ENCODE data around the gene TJP3. TPM values are rescaled to one million over a fixed set of nuclear protein-coding genes. Genes with fewer than 3 reads are reported as not detected.

Gene TJP3, protein sequence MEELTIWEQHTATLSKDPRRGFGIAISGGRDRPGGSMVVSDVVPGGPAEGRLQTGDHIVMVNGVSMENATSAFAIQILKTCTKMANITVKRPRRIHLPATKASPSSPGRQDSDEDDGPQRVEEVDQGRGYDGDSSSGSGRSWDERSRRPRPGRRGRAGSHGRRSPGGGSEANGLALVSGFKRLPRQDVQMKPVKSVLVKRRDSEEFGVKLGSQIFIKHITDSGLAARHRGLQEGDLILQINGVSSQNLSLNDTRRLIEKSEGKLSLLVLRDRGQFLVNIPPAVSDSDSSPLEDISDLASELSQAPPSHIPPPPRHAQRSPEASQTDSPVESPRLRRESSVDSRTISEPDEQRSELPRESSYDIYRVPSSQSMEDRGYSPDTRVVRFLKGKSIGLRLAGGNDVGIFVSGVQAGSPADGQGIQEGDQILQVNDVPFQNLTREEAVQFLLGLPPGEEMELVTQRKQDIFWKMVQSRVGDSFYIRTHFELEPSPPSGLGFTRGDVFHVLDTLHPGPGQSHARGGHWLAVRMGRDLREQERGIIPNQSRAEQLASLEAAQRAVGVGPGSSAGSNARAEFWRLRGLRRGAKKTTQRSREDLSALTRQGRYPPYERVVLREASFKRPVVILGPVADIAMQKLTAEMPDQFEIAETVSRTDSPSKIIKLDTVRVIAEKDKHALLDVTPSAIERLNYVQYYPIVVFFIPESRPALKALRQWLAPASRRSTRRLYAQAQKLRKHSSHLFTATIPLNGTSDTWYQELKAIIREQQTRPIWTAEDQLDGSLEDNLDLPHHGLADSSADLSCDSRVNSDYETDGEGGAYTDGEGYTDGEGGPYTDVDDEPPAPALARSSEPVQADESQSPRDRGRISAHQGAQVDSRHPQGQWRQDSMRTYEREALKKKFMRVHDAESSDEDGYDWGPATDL
- 100 to 1,000 TPM in 1 of 2 donors, 10 to 100 TPM in 1; 44.5 to 118 TPM for polyA plus RNA-seq

DNA sequence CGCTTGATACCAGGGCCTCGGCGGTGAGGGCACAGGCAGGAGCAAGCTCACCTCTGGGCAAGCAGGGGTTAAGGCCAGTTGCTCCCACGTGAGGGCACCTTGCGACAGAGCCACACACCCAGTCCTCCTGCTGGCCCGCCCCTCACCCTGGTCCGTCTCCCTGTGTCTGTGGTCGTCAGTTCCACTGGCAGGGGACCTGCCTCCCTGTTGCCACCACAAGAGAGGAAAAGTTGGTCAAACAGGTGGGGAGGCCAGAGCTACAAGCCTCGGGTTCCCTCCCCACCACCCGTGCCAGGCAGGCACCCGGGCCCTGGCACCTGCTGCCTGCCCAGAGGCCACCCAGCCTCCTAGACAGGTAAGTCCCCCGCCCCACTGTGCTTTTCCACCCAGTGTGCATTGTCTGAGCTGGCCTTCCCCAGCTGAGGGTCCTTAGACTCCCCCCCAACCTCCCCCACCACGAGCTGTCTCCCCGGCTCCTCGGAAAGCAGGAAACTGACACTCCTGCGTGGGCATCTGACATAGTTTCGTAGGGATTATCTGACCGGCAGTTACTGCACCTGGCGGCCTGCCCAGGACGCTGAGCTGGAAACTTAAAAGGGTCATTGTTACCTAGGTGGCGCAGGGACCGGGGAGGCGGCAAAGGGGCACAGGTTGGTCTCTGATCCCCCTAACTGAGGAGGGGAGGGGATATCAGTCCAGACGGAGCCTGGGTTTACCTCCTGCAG lies at the start of gene TJP3:
Gene TJP3 (plus strand): TSS at position 178 of the 725 bp plus-strand sequence. CDS start 20,049 bp downstream, outside the sequence.
- Histone ChIP-seq H3K4me1 (ENCODE audit: control insufficient read depth in 2 of 2, insufficient read depth in 2 of 2, low read length in 1 of 2) (peaks cover 0 to 10% of the 10 kb centered on the region in 2 donors), H3K4me3 (ENCODE audit: low read depth in 1 of 2, low read length in 2 of 2) (peak within 1 kb of the TSS; percentile 47 to 58), H3K9me3 (ENCODE audit: control insufficient read depth in 2 of 2, insufficient read depth in 1 of 2, low read depth in 1 of 2, low read length in 1 of 2) (peaks cover 0 to 3% of the 10 kb centered on the region in 2 donors), H3K27me3 (ENCODE audit: control insufficient read depth in 1 of 2, insufficient read depth in 2 of 2, low read length in 2 of 2) (no peaks in the 10 kb centered on the region), H3K36me3 (ENCODE audit: control insufficient read depth in 2 of 2, insufficient read depth in 2 of 2, low read length in 1 of 2) (no peaks in the 10 kb centered on the region), H3K27ac (ENCODE audit: low read depth in 2 of 2, low read length in 1 of 2) (peak within 1 kb of the TSS; percentile 79 to 86)
- WGBS, 2 donors: 18 to 25% methylated on average over 23 to 24 of the region's 24 CpGs

DNA sequence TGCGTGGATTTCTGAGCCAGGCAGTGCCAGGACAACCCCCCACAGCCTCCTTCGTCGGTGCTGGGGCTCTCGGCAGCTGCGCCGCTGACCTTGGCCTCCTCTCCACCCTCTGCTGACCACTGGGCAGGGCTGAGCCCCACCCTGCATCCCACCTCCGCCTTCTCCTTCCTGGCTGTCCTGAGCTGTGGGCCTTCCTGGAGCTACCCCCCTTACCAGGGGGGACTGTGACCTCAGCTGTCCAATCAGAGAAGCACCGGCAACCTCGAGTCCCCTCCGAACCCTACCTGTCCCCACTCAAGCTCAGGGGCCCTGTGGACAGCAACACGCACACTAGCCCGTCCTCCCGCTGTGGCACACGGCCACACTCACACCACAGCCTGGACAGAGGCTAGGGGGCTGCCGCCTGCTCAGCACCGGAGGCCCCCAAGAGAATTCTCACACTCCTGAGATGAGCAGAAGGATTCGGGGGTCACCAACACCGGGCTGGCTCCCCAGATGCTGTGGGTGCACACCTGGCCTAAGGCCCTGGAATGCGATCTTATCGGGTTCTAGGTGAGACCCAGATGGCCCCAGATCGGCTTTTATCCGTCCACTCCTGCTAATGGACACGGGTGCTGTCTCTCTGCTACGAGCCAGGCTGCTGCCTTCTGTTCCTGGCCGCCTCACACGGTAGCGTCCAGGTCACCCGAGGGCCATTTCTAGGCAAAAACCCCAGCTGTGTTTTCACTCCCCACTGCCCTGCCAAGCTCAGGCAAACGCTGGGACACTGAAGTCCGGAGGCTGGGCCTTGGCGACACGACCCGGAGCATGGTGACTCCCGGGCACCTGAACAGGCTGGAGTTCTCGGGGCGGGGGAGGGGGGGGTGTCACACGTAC lies 49.1 kb upstream of the TJP3 start:
- 91 to 92% methylated on average over 37 of the region's 37 CpGs for WGBS, 2 donors
- Histone ChIP-seq H3K9me3 (ENCODE audit: control insufficient read depth in 2 of 2, insufficient read depth in 1 of 2, low read depth in 1 of 2, low read length in 1 of 2) (peaks cover 0 to 7% of the 10 kb centered on the region in 2 donors), H3K36me3 (ENCODE audit: control insufficient read depth in 2 of 2, insufficient read depth in 2 of 2, low read length in 1 of 2) (peaks cover 0 to 59% of the 10 kb centered on the region in 2 donors)

DNA sequence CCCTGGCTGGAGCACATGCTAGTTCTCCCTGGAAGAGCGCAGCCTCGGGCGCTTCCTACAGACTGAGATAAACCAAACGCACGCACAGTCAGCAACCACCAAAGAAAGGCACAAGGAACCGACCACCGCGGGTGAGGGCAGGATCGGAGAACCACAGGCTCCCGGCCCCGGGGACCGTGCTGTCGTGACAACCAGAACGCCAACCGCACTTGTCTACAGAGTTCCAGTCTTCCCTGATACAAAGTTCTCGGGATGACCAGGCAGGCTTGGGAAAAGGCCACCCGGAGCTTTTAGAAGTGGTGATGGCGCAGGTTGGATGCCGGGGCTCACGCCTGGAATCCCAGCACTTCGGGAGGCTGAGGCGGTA lies 48.5 kb upstream of the TJP3 start:
- WGBS, 2 donors: 93 to 94% methylated on average over 22 of the region's 22 CpGs
- H3K27ac ChIP-seq (ENCODE audit: low read depth in 2 of 2, low read length in 1 of 2): no peak overlapping the region
- peaks cover 0 to 7% of the 10 kb centered on the region in 2 donors for H3K9me3 ChIP-seq (ENCODE audit: control insufficient read depth in 2 of 2, insufficient read depth in 1 of 2, low read depth in 1 of 2, low read length in 1 of 2)
- no peak overlapping the region for H3K4me3 ChIP-seq (ENCODE audit: low read depth in 1 of 2, low read length in 2 of 2)
- H3K27me3 ChIP-seq (ENCODE audit: control insufficient read depth in 1 of 2, insufficient read depth in 2 of 2, low read length in 2 of 2): no peaks in the 10 kb centered on the region
- peaks cover 0 to 3% of the 10 kb centered on the region in 2 donors for H3K4me1 ChIP-seq (ENCODE audit: control insufficient read depth in 2 of 2, insufficient read depth in 2 of 2, low read length in 1 of 2)
- H3K36me3 ChIP-seq (ENCODE audit: control insufficient read depth in 2 of 2, insufficient read depth in 2 of 2, low read length in 1 of 2): peaks cover 0 to 62% of the 10 kb centered on the region in 2 donors

More for the DNA sequence above, 49.1 kb upstream of the TJP3 start:
- Histone ChIP-seq H3K4me3 (ENCODE audit: low read depth in 1 of 2, low read length in 2 of 2) (no peak overlapping the region), H3K27ac (ENCODE audit: low read depth in 2 of 2, low read length in 1 of 2) (no peak overlapping the region), H3K27me3 (ENCODE audit: control insufficient read depth in 1 of 2, insufficient read depth in 2 of 2, low read length in 2 of 2) (no peaks in the 10 kb centered on the region), H3K4me1 (ENCODE audit: control insufficient read depth in 2 of 2, insufficient read depth in 2 of 2, low read length in 1 of 2) (peaks cover 0 to 3% of the 10 kb centered on the region in 2 donors)

DNA sequence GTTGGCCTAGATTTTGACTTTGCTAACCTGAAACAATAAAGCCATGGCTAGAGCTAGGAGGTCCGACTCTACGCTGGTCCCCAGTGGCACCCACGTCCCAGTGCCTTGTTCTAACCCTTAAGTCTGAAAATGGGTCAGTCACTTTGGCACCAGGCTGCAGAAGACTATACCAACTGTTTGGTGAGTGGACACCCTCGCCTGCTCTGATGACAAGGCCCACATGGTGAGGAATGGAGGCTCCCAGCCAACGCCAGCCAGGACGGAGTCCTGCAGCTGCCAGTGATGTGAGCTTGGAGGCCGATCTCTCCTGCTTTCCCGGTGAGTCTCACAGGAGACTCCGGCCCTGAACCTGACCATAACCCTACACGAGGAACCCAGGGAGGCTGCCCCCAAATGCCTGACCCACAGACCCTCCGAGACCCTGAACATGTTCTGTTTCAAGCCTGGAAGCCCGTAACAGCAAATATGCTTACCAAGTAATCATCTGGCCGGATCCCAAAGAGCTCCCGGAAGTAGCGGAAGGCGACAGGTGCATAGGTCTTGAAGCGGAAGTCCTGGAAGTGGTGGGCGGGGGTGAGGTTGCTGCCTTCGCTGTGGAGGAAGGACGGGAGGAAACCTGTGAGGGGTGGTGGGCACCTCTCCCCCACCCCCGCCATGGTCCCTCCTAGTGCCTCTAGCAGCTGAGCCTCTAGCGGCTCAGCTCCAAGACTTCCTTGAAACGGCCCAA lies 47.5 kb upstream of the TJP3 start:
- Histone ChIP-seq H3K27me3 (ENCODE audit: control insufficient read depth in 1 of 2, insufficient read depth in 2 of 2, low read length in 2 of 2) (no peaks in the 10 kb centered on the region), H3K27ac (ENCODE audit: low read depth in 2 of 2, low read length in 1 of 2) (no peak overlapping the region), H3K4me1 (ENCODE audit: control insufficient read depth in 2 of 2, insufficient read depth in 2 of 2, low read length in 1 of 2) (peaks cover 0 to 5% of the 10 kb centered on the region in 2 donors), H3K36me3 (ENCODE audit: control insufficient read depth in 2 of 2, insufficient read depth in 2 of 2, low read length in 1 of 2) (peaks cover 0 to 65% of the 10 kb centered on the region in 2 donors), H3K9me3 (ENCODE audit: control insufficient read depth in 2 of 2, insufficient read depth in 1 of 2, low read depth in 1 of 2, low read length in 1 of 2) (peaks cover 0 to 7% of the 10 kb centered on the region in 2 donors), H3K4me3 (ENCODE audit: low read depth in 1 of 2, low read length in 2 of 2) (no peak overlapping the region)
- 82 to 84% methylated on average over 23 of the region's 23 CpGs for WGBS, 2 donors

DNA sequence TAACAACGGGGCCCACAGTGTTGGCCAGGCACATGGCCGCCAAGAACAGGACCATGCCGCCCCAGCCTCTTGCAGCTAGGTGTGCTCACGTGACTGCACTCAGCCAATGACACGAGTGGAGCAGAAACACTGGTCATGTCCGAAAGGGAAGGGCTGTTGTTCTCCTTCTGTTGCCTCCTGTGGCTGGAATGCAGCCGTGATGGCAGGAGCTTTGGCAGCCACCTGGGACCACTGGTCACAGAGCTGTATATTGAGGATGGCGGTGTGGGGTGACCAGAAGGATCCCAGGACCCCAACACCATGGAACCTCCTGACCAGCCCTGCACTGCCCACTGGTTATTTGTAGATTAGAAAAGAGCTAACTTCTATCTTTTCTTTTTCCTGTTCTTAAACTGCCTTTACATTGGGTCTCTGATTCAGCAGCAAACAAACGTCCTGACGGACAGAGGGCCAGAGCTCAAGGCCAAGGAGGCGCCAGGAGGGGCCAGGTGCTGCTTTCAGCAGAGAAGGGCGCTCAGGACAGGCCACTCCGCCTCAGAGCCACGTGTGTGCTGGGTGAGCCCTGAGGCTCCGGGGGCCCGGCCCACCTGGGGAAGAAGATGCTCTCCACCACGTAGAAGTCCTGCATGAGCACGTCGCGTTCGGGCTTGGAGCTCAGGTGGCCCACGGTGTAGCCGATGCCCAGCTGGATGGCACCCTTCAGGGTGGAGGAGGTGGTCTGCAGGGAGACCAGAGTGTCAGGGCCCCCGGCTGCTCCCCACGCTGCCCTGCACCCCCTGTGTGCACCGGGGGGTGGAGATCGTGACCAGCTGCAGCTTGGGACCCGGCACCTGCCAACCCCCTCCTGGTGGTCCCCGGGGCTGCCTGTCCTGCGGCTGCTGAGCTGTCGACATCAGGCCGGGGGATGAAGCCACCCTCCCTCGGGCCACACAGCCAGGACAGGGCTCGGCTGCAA lies 46.6 kb upstream of the TJP3 start:
- Histone ChIP-seq H3K9me3 (ENCODE audit: control insufficient read depth in 2 of 2, insufficient read depth in 1 of 2, low read depth in 1 of 2, low read length in 1 of 2) (peaks cover 0 to 7% of the 10 kb centered on the region in 2 donors), H3K27ac (ENCODE audit: low read depth in 2 of 2, low read length in 1 of 2) (no peak overlapping the region), H3K36me3 (ENCODE audit: control insufficient read depth in 2 of 2, insufficient read depth in 2 of 2, low read length in 1 of 2) (peaks cover 0 to 67% of the 10 kb centered on the region in 2 donors), H3K4me1 (ENCODE audit: control insufficient read depth in 2 of 2, insufficient read depth in 2 of 2, low read length in 1 of 2) (peaks cover 0 to 7% of the 10 kb centered on the region in 2 donors), H3K4me3 (ENCODE audit: low read depth in 1 of 2, low read length in 2 of 2) (no peak overlapping the region), H3K27me3 (ENCODE audit: control insufficient read depth in 1 of 2, insufficient read depth in 2 of 2, low read length in 2 of 2) (no peaks in the 10 kb centered on the region)
- WGBS, 2 donors: 95 to 96% methylated on average over 34 of the region's 34 CpGs

DNA sequence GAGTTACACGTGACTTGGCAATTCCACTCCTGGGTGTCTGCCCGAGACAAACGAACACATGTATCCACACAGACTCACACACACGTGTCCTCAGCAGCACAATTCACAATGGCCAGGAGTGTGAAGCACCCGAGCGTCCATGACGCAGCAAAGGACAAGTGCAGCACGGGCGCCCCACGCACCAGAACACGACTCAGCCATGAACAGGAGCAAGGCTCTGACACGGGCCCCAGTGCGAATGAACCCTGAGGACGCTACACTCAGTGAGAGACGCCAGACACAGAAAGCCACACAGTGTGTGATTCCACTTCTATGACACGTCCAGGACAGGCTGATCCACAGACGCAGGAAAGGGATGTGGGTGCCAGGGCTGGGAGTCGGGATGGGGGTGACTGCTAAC lies 44.3 kb upstream of the TJP3 start:
- Histone ChIP-seq H3K27me3 (ENCODE audit: control insufficient read depth in 1 of 2, insufficient read depth in 2 of 2, low read length in 2 of 2) (no peaks in the 10 kb centered on the region), H3K9me3 (ENCODE audit: control insufficient read depth in 2 of 2, insufficient read depth in 1 of 2, low read depth in 1 of 2, low read length in 1 of 2) (no peaks in the 10 kb centered on the region), H3K36me3 (ENCODE audit: control insufficient read depth in 2 of 2, insufficient read depth in 2 of 2, low read length in 1 of 2) (peaks cover 0 to 49% of the 10 kb centered on the region in 2 donors), H3K27ac (ENCODE audit: low read depth in 2 of 2, low read length in 1 of 2) (no peak overlapping the region), H3K4me3 (ENCODE audit: low read depth in 1 of 2, low read length in 2 of 2) (no peak overlapping the region), H3K4me1 (ENCODE audit: control insufficient read depth in 2 of 2, insufficient read depth in 2 of 2, low read length in 1 of 2) (peaks cover 0 to 16% of the 10 kb centered on the region in 2 donors)
- 93 to 94% methylated on average over 18 of the region's 18 CpGs for WGBS, 2 donors

DNA sequence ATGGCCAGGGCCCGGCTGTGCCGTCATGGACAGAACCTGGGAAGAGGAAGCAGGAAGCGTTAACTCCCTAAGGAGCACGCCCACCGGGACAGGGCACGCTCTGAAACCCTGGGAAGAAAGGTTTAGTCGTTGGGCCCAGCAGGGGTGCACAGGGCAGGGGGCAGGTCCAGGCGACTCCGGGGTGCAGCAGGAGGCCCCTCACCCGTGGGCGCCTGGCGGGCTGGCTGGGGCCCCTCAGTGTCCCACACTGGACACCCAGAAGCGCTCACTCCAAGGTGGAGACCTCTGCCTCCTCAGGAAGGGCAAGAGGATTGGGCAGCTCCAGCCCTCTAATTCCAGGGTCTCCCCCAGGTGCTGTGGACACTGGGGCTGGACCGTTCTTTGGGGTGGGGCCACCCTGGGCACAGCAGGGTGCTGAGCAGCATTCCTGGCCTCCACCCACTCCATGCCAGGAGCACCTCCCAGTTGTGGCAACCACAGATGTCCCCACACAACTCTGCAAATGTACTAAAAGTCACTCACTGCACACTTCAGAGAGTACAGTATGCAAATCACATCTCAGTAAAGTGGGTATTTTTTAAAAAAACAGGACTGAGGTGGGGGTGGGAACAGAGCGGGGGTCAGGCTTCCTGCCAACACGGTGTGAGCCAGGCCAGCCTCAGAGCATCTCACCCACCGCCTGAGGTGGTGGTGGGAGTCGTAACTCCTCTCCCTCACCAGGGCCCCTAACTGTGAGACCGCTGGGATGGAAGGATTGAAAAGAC lies 43.1 kb upstream of the TJP3 start:
- Histone ChIP-seq H3K4me1 (ENCODE audit: control insufficient read depth in 2 of 2, insufficient read depth in 2 of 2, low read length in 1 of 2) (peaks cover 5 to 19% of the 10 kb centered on the region in 2 donors), H3K27ac (ENCODE audit: low read depth in 2 of 2, low read length in 1 of 2) (no peak overlapping the region), H3K36me3 (ENCODE audit: control insufficient read depth in 2 of 2, insufficient read depth in 2 of 2, low read length in 1 of 2) (peaks cover 0 to 38% of the 10 kb centered on the region in 2 donors), H3K4me3 (ENCODE audit: low read depth in 1 of 2, low read length in 2 of 2) (no peak overlapping the region), H3K9me3 (ENCODE audit: control insufficient read depth in 2 of 2, insufficient read depth in 1 of 2, low read depth in 1 of 2, low read length in 1 of 2) (no peaks in the 10 kb centered on the region), H3K27me3 (ENCODE audit: control insufficient read depth in 1 of 2, insufficient read depth in 2 of 2, low read length in 2 of 2) (no peaks in the 10 kb centered on the region)
- WGBS, 2 donors: 85 to 86% methylated on average over 19 of the region's 19 CpGs

Data from esophagus (tissue), 2 donors.